ENCODE results near the gene ZNF334. TPM values are rescaled to one million over a fixed set of nuclear protein-coding genes. Genes with fewer than 3 reads are reported as not detected.

Gene ZNF334
- total and polyA plus RNA-seq, 5 donors = 1.1 to 3.2 (median 1.3) TPM

DNA sequence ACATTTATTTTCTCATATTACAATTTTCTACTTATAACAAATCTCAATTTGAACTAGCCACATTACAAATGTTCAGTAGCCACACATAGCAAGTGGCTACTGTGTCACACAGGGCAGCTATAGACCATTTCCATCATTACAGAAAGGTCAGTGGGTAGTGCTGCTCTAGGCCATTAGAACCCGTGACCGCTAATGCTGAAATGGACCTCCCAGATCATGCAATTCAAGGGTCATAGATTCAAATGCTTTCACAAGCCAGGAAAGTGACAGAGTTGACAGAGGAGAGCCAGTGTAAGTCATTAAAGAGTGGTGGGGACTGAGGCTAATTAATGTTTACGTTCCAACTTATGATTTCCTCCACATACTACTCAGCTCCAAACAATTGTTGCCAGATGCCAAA, 40.6 kb upstream of the ZNF334 start:
- ATAC-seq (no peak), DNase-seq (no peak)
- 96% methylated on average over 3 of the region's 3 CpGs for WGBS
- intact Hi-C loops (cut with DNase I) = loop anchor here in 1 of 4 donors (10.0 kb wide), 1 partner anchor 121 kb away; no protein-coding TSS in a partner anchor
- Histone ChIP-seq H3K4me1 (ENCODE audit: control insufficient read depth, insufficient read depth, low read length) (no peaks in the 10 kb centered on the region), H3K4me3 (ENCODE audit: low read length) (no peak overlapping the region), H3K27ac (ENCODE audit: low read length) (no peak overlapping the region), H3K9me3 (ENCODE audit: control insufficient read depth, low read length) (no peaks in the 10 kb centered on the region), H3K27me3 (ENCODE audit: control insufficient read depth, insufficient read depth) (no peaks in the 10 kb centered on the region)

DNA sequence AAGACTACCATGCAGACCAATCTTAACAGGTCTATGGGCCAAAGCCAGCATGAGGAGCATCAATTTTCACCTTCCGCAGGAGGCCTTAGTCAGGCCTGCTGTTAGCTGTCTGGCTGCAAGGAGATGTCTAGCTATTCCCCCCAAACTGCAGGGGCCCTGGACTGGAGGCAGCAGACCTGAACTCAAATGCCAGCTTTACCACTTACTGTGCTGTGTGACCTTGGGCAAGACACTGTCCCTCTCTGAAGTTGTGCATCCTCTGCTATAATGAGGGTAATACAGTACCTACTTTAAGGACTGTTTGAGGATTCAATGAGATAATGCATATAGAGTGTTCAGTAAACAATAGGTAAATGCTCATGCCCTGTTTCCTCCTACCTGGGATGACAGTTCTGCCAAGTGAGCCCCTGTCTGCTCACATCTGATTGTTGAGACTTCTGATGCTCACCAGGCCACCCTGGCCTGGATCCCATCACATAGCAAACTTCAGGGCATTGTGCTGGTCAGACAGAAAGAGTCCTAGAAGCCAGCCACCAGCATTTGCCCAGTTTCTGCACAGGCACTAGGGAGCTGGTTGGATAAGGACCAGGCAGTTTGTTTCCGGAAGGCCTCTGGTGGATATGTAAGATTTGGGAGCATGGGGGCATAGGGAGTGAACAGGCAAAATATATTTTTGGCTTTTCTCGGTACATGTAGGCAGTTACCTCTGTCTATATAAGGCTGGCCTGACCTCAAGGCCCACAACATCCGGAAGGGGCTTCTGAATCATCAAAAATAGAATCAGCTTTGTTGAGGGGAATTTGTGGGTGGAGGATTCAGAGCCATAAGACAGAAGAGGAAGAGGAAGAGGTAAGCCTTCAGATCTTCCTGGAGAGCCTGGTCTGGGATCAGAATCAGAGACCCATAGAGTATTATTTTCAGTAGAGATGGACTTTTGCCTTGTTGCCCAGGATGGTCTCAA, 39.4 kb upstream of the ZNF334 start:
- WGBS = 65% methylated on average over 4 of the region's 4 CpGs
- intact Hi-C loops (cut with DNase I) = loop anchor here in 1 of 4 donors (10.0 kb wide), 1 partner anchor 122 kb away; no protein-coding TSS in a partner anchor
- DNase-seq (no peak), ATAC-seq (no peak)
- Histone ChIP-seq H3K27ac (ENCODE audit: low read length) (no peak overlapping the region), H3K27me3 (ENCODE audit: control insufficient read depth, insufficient read depth) (no peaks in the 10 kb centered on the region), H3K4me1 (ENCODE audit: control insufficient read depth, insufficient read depth, low read length) (no peaks in the 10 kb centered on the region), H3K4me3 (ENCODE audit: low read length) (no peak overlapping the region), H3K9me3 (ENCODE audit: control insufficient read depth, low read length) (no peaks in the 10 kb centered on the region)

GRCh38 chr20:46551522-46552381, 38.4 kb upstream of the ZNF334 start:
- Histone ChIP-seq H3K27ac (ENCODE audit: low read length) (no peak overlapping the region), H3K27me3 (ENCODE audit: control insufficient read depth, insufficient read depth) (no peaks in the 10 kb centered on the region), H3K9me3 (ENCODE audit: control insufficient read depth, low read length) (no peaks in the 10 kb centered on the region), H3K4me3 (ENCODE audit: low read length) (no peak overlapping the region), H3K4me1 (ENCODE audit: control insufficient read depth, insufficient read depth, low read length) (no peaks in the 10 kb centered on the region)
- WGBS = 73% methylated on average over 12 of the region's 12 CpGs
- intact Hi-C loops (cut with DNase I) = loop anchor here in 1 of 4 donors (10.0 kb wide), 1 partner anchor 123 kb away; no protein-coding TSS in a partner anchor
- ATAC-seq (no peak), DNase-seq (no peak)

DNA sequence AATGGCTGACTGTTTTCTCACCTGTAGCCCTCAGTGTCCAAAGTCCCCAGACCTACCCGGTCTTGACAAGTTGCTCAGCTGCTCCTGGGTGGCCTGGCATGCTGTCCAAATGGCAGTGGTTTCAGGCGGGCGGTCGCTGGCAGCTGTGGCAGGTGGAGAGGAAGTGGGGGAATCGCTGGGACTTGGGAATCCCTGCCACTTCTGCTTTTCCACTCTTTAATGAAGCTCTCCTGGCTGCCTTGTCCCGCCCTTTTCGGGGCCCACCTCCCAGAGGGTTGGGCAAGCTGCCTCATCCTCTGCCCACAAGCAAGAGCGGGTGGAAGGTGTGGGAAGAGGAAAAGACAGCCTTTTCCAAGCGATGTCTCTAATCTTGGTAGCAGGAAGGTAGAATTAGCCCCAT, 37.1 kb upstream of the ZNF334 start, which contains the start of gene OCSTAMP:
OCSTAMP (minus strand) TSS at position 194 of the 400 bp plus-strand sequence; CDS start at position 100, 94 bp downstream.
- WGBS = 66% methylated on average over 9 of the region's 9 CpGs
- ATAC-seq = no peak
- H3K4me1 ChIP-seq (ENCODE audit: control insufficient read depth, insufficient read depth, low read length) = no peaks in the 10 kb centered on the region
- H3K4me3 ChIP-seq (ENCODE audit: low read length) = no peak within 1 kb of the TSS
- no peak within 1 kb of the TSS for H3K27ac ChIP-seq (ENCODE audit: low read length)
- H3K27me3 ChIP-seq (ENCODE audit: control insufficient read depth, insufficient read depth) = no peaks in the 10 kb centered on the region
- DNase-seq = no peak
- intact Hi-C loops (cut with DNase I) = loop anchor here in 1 of 4 donors (10.0 kb wide), 1 partner anchor 124 kb away; no protein-coding TSS in a partner anchor
- no peaks in the 10 kb centered on the region for H3K9me3 ChIP-seq (ENCODE audit: control insufficient read depth, low read length)

GRCh38 chr20:46549188-46549972, 36.0 kb upstream of the ZNF334 start:
- no peak overlapping the region for H3K27ac ChIP-seq (ENCODE audit: low read length)
- no peaks in the 10 kb centered on the region for H3K27me3 ChIP-seq (ENCODE audit: control insufficient read depth, insufficient read depth)
- no peak overlapping the region for H3K4me3 ChIP-seq (ENCODE audit: low read length)
- intact Hi-C loops (cut with DNase I) = no loop called here
- ATAC-seq (no peak), DNase-seq (no peak)
- H3K9me3 ChIP-seq (ENCODE audit: control insufficient read depth, low read length) = no peaks in the 10 kb centered on the region
- WGBS = 92% methylated on average over 4 of the region's 4 CpGs
- no peaks in the 10 kb centered on the region for H3K4me1 ChIP-seq (ENCODE audit: control insufficient read depth, insufficient read depth, low read length)

DNA sequence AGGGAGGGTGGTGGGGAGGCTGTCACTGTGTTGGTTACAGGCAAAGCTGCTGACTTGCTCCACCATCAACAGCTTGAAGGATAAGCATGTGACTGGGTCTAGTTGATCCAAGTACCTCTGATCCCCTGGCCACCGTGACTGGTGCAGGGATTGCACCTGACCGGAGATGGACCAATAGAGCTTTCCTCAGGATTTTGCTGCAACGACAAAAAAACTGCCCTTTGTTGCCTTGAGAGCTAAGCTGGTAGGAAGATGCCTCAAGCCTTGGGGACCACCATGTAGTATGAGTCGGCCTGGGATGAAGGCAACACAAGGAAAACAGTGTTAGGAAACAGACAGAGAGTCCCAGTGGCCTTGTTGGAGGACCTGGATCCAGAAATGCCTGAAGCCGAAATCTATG, 35.3 kb upstream of the ZNF334 start:
- Histone ChIP-seq H3K9me3 (ENCODE audit: control insufficient read depth, low read length) (no peaks in the 10 kb centered on the region), H3K27me3 (ENCODE audit: control insufficient read depth, insufficient read depth) (no peaks in the 10 kb centered on the region), H3K4me3 (ENCODE audit: low read length) (no peak overlapping the region), H3K4me1 (ENCODE audit: control insufficient read depth, insufficient read depth, low read length) (no peaks in the 10 kb centered on the region), H3K27ac (ENCODE audit: low read length) (no peak overlapping the region)
- ATAC-seq (no peak), DNase-seq (no peak)
- intact Hi-C loops (cut with DNase I) = no loop called here
- 83% methylated on average over 5 of the region's 5 CpGs for WGBS

GRCh38 chr20:46547995-46548394, 34.6 kb upstream of the ZNF334 start:
- Histone ChIP-seq H3K9me3 (ENCODE audit: control insufficient read depth, low read length) (no peaks in the 10 kb centered on the region), H3K4me3 (ENCODE audit: low read length) (no peak overlapping the region), H3K4me1 (ENCODE audit: control insufficient read depth, insufficient read depth, low read length) (no peaks in the 10 kb centered on the region), H3K27me3 (ENCODE audit: control insufficient read depth, insufficient read depth) (no peaks in the 10 kb centered on the region), H3K27ac (ENCODE audit: low read length) (no peak overlapping the region)
- 85% methylated on average over 6 of the region's 6 CpGs for WGBS
- intact Hi-C loops (cut with DNase I) = no loop called here
- DNase-seq (no peak), ATAC-seq (no peak)

DNA sequence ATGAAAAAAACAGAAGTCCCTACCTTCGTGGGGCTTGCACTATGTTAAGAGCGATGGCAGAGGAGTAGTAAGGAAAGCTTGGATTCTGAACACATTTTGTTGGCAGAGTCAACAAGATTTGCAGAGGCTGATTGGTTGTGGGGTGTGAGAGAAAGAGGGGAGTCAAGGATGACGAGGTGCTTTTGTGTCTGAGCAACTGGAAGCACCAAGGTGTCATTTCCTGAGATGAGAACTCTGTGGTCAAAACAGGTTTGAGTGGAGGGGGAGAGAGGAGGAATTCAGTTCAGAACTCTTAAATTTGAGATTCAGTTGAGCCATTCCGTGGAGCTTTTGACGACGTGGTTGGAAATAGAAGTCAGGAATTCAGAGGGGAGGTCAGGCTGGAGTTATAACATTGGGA, 33.6 kb upstream of the ZNF334 start:
- Histone ChIP-seq H3K4me1 (ENCODE audit: control insufficient read depth, insufficient read depth, low read length) (no peaks in the 10 kb centered on the region), H3K27ac (ENCODE audit: low read length) (no peak overlapping the region), H3K9me3 (ENCODE audit: control insufficient read depth, low read length) (no peaks in the 10 kb centered on the region), H3K27me3 (ENCODE audit: control insufficient read depth, insufficient read depth) (no peaks in the 10 kb centered on the region), H3K4me3 (ENCODE audit: low read length) (no peak overlapping the region)
- intact Hi-C loops (cut with DNase I) = no loop called here
- DNase-seq = no peak
- WGBS = 73% methylated on average over 6 of the region's 6 CpGs
- ATAC-seq = no peak

GRCh38 chr20:46546298-46546697, 32.9 kb upstream of the ZNF334 start:
- H3K27me3 ChIP-seq (ENCODE audit: control insufficient read depth, insufficient read depth) = no peaks in the 10 kb centered on the region
- H3K4me3 ChIP-seq (ENCODE audit: low read length) = no peak overlapping the region
- ATAC-seq (no peak), DNase-seq (no peak)
- intact Hi-C loops (cut with DNase I) = no loop called here
- 84% methylated on average over 3 of the region's 3 CpGs for WGBS
- no peaks in the 10 kb centered on the region for H3K9me3 ChIP-seq (ENCODE audit: control insufficient read depth, low read length)
- no peak overlapping the region for H3K27ac ChIP-seq (ENCODE audit: low read length)
- H3K4me1 ChIP-seq (ENCODE audit: control insufficient read depth, insufficient read depth, low read length) = no peaks in the 10 kb centered on the region

GRCh38 chr20:46545827-46546138, 32.4 kb upstream of the ZNF334 start:
- Histone ChIP-seq H3K4me1 (ENCODE audit: control insufficient read depth, insufficient read depth, low read length) (no peaks in the 10 kb centered on the region), H3K27me3 (ENCODE audit: control insufficient read depth, insufficient read depth) (no peaks in the 10 kb centered on the region), H3K4me3 (ENCODE audit: low read length) (no peak overlapping the region), H3K27ac (ENCODE audit: low read length) (no peak overlapping the region), H3K9me3 (ENCODE audit: control insufficient read depth, low read length) (no peaks in the 10 kb centered on the region)
- ATAC-seq (no peak), DNase-seq (no peak)
- 96% methylated on average over 9 of the region's 9 CpGs for WGBS
- intact Hi-C loops (cut with DNase I) = no loop called here
